SK-N-SH (cell line): ENCODE measurements around the gene CDR2. TPM values are rescaled to one million over a fixed set of nuclear protein-coding genes. Genes with fewer than 3 reads are reported as not detected.
A peak's percentile ranks its signal among the peaks of the same experiment; 100 is the strongest.

Experiments used
- CTCF ChIA-PET: fragments of 300-600, 350-600 bp; formaldehyde crosslinking; extraction: SDS; loops from one replicate; lab custom pipeline; 2021; lab: Yijun Ruan, JAX
- POLR2A ChIA-PET: fragments of 350-600 bp; sonication (Branson Sonifier 250); formaldehyde crosslinking; extraction: SDS; loops from one replicate; lab custom pipeline; 2020; ENCODE audit warnings: antibody characterized with exemption, inconsistent platforms; lab: Yijun Ruan, JAX
- DNase-seq: peaks from one replicate; pipeline ENCODE4 v3.0.0; 2012
- H2AFZ ChIP-seq: fragments of 200-600 bp; sonication (generic); 2 replicates; pipeline ENCODE4 v1.8.1; 2016; ENCODE audit warnings: antibody characterized with exemption, mild to moderate bottlenecking, low read depth
- H3F3A ChIP-seq: fragments of 200-600 bp; sonication (generic); replicated peaks from 2 replicates; pipeline ENCODE3; 2016; ENCODE audit warnings: antibody characterized with exemption, mild to moderate bottlenecking; ENCODE audit not compliant: insufficient read depth
- H3K27ac ChIP-seq, 2 experiments: fragments of 200-500 bp in 1 of 2; fragments of 200-600 bp in 1 of 2; sonication (Bioruptor generic) in 1 of 2; sonication (generic), shearing (Covaris generic) in 1 of 2; 2 replicates each; pipeline versions ENCODE4 v1.5.1 to v1.6.1; 2014 to 2016; ENCODE audit warnings: low read depth in 2 of 2, inconsistent platforms in 1 of 2, low read length in 1 of 2, mild to moderate bottlenecking in 1 of 2, mixed read lengths in 1 of 2
- H3K27me3 ChIP-seq: fragments of 200-600 bp; sonication (generic), shearing (Covaris generic); 2 replicates; pipeline ENCODE4 v1.6.1; 2016; ENCODE audit warnings: mixed run types; ENCODE audit not compliant: insufficient read depth
- H3K36me3 ChIP-seq, 2 experiments: fragments of 200-500 bp in 1 of 2; fragments of 200-600 bp in 1 of 2; sonication (Bioruptor generic) in 1 of 2; sonication (generic) in 1 of 2; replicated peaks in 1 of 2; 2 replicates each; pipeline versions ENCODE3 to v1.5.1; 2014 to 2016; ENCODE audit warnings: low read length in 1 of 2, mild to moderate bottlenecking in 1 of 2; ENCODE audit not compliant: insufficient read depth in 2 of 2, control insufficient read depth in 1 of 2
- H3K4me1 ChIP-seq, 2 experiments: fragments of 200-500 bp in 1 of 2; fragments of 200-600 bp in 1 of 2; sonication (Bioruptor generic) in 1 of 2; sonication (generic), shearing (Covaris generic) in 1 of 2; 2 replicates each; pipeline versions ENCODE4 v1.5.1 to v1.6.1; 2014 to 2016; ENCODE audit warnings: low read depth in 1 of 2, low read length in 1 of 2, mixed run types in 1 of 2; ENCODE audit not compliant: insufficient read depth in 2 of 2, control insufficient read depth in 1 of 2
- H3K4me2 ChIP-seq: fragments of 200-600 bp; sonication (generic), shearing (Covaris generic); 2 replicates; pipeline ENCODE4 v1.6.1; 2017; ENCODE audit warnings: mixed run types
- H3K4me3 ChIP-seq, 2 experiments: fragments of 200-500 bp in 1 of 2; fragments of 200-600 bp in 1 of 2; sonication (Bioruptor generic) in 1 of 2; sonication (generic), shearing (Covaris generic) in 1 of 2; 2 replicates each; pipeline versions ENCODE4 v1.5.1 to v1.8.1; 2014 to 2016; ENCODE audit warnings: low read depth in 2 of 2, inconsistent platforms in 1 of 2, low read length in 1 of 2, mild to moderate bottlenecking in 1 of 2, mixed read lengths in 1 of 2, moderate library complexity in 1 of 2
- H3K79me2 ChIP-seq: fragments of 200-600 bp; sonication (generic); 2 replicates; pipeline ENCODE4 v1.8.1; 2017; ENCODE audit warnings: mild to moderate bottlenecking; ENCODE audit not compliant: insufficient read depth
- H3K9ac ChIP-seq: fragments of 200-600 bp; sonication (generic); 2 replicates; pipeline ENCODE4 v1.6.1; 2017; ENCODE audit warnings: mixed run types
- H3K9me2 ChIP-seq: fragments of 200-600 bp; sonication (generic); 2 replicates; pipeline ENCODE4 v1.6.1; 2017; ENCODE audit warnings: mixed run types
- H3K9me3 ChIP-seq: fragments of 200-600 bp; sonication (generic); 2 replicates; pipeline ENCODE4 v1.6.1; 2017; ENCODE audit warnings: mixed run types, mild to moderate bottlenecking, moderate library complexity
- H4K20me1 ChIP-seq: fragments of 200-600 bp; sonication (generic); 2 replicates; pipeline ENCODE4 v1.6.1; 2017; ENCODE audit warnings: mild to moderate bottlenecking, mixed run types; ENCODE audit not compliant: insufficient read depth
- CHD2 ChIP-seq: fragments of 150-350 bp; IDR thresholded peaks from 2 replicates; pipeline ENCODE4 v1.6.1; 2018; ENCODE audit warnings: low read length; ENCODE audit not compliant: partially characterized antibody
- ELF1 ChIP-seq: IDR thresholded peaks from 2 replicates; pipeline ENCODE4 v1.4.0; 2012
- GABPA ChIP-seq: IDR thresholded peaks from 2 replicates; pipeline ENCODE4 v1.4.0; 2012; ENCODE audit warnings: low read depth, mild to moderate bottlenecking
- NRF1 ChIP-seq: IDR thresholded peaks from 2 replicates; pipeline ENCODE4 v1.6.1; 2012; ENCODE audit warnings: low read depth, mild to moderate bottlenecking, low read length
- RAD21 ChIP-seq: IDR thresholded peaks from 2 replicates; pipeline ENCODE4 v1.6.1; 2012; ENCODE audit warnings: mild to moderate bottlenecking, low read length
- RFX5 ChIP-seq: IDR thresholded peaks from 2 replicates; pipeline ENCODE4 v1.6.1; 2012; ENCODE audit warnings: mild to moderate bottlenecking, improper control_type of control experiment, low read length
- RXRA ChIP-seq: IDR thresholded peaks from 2 replicates; pipeline ENCODE4 v1.4.0; 2012; ENCODE audit warnings: low read depth, mild to moderate bottlenecking, borderline replicate concordance
- TCF12 ChIP-seq: IDR thresholded peaks from 2 replicates; pipeline ENCODE4 v1.4.0; 2012
- TEAD4 ChIP-seq: IDR thresholded peaks from 2 replicates; pipeline ENCODE4 v1.4.0; 2012; ENCODE audit warnings: mild to moderate bottlenecking, borderline replicate concordance; ENCODE audit not compliant: insufficient read depth
- USF2 ChIP-seq: fragments of 150-350 bp; IDR thresholded peaks from 2 replicates; pipeline ENCODE4 v1.6.1; 2017; ENCODE audit warnings: antibody characterized with exemption, low read length, low read depth, borderline replicate concordance
- WGBS: methylation state at CpG from one replicate; pipeline ENCODE4 v1.1.6; 2017; ENCODE audit warnings: low lambda C conversion rate; 5-methylcytosine and 5-hydroxymethylcytosine counted together
- polyA plus RNA-seq, 3 experiments: library from polyadenylated mRNA; depleted of rRNA; stranded (reverse); fragments of >200 nt; gene quantifications; 2 replicates each; pipeline ENCODE4 v1.2.3, GENCODE V29; 2012
- TF ChIP-seq, protein P1 (sequence below): fragments of 150-350 bp; IDR thresholded peaks from 2 replicates; pipeline ENCODE4 v1.6.1; 2016; ENCODE audit warnings: mild to moderate bottlenecking, low read depth, low read length
- TF ChIP-seq, protein P2 (sequence below): IDR thresholded peaks from 2 replicates; pipeline ENCODE4; 2012
- TF ChIP-seq, protein P3 (sequence below): fragments of 200-600 bp; sonication (generic); IDR thresholded peaks from 2 replicates; pipeline ENCODE4 v1.6.1; 2017; ENCODE audit warnings: antibody characterized with exemption, mild to moderate bottlenecking, moderate library complexity
- TF ChIP-seq, protein P4 (sequence below): IDR thresholded peaks from 2 replicates; pipeline ENCODE4 v1.4.0; 2012; ENCODE audit warnings: low read depth, borderline replicate concordance

The CDR2 gene
- polyA plus RNA-seq, 1 of the 3 experiments (the other 2 are of a cell fraction) = 30.3 TPM

DNA sequence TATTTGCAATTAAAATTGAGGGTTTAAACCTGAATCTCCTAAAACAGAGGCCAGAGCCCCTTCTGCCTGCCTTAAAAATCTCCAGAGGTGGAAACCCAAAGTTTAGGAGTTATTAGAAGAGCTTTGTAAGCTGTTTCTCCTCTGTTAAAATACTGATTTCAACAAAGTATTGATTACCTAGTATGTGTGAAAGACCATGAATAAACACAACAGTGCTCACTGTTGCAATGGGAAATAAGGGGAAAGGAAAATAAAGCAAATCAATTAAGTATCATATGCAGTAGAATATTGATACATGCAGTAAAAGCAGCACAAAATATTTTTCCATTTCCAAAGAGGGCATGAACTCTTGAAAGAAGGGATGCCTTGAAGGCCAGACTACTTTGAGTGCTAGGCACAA, 14.7 kb downstream of the CDR2 start:
- Histone ChIP-seq H3K27me3 (no peaks in the 10 kb centered on the region), H3K9me3 (no peaks in the 10 kb centered on the region), H3K79me2 (peaks cover 95% of the 10 kb centered on the region), H3K4me1 (no peaks in the 10 kb centered on the region), H4K20me1 (no peaks in the 10 kb centered on the region), H3K36me3 (peaks cover 16 to 48% of the 10 kb centered on the region in 2 experiments), H3K9ac (no peak overlapping the region), H3K9me2 (no peaks in the 10 kb centered on the region), H3F3A (peaks cover 29% of the 10 kb centered on the region), H3K27ac (peak overlapping the region in 1 of 2 experiments; percentile 19; a peak in 1 of 4 replicates)
- no peak for DNase-seq
- POLR2A ChIA-PET = no interaction called here
- TF ChIP-seq TCF12 = no peak
- TF ChIP-seq RXRA = no peak
- TF ChIP-seq, protein P1, sequence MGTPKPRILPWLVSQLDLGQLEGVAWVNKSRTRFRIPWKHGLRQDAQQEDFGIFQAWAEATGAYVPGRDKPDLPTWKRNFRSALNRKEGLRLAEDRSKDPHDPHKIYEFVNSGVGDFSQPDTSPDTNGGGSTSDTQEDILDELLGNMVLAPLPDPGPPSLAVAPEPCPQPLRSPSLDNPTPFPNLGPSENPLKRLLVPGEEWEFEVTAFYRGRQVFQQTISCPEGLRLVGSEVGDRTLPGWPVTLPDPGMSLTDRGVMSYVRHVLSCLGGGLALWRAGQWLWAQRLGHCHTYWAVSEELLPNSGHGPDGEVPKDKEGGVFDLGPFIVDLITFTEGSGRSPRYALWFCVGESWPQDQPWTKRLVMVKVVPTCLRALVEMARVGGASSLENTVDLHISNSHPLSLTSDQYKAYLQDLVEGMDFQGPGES = no peak
- no peak for TF ChIP-seq RFX5
- TF ChIP-seq NRF1 = no peak
- TF ChIP-seq, protein P2, sequence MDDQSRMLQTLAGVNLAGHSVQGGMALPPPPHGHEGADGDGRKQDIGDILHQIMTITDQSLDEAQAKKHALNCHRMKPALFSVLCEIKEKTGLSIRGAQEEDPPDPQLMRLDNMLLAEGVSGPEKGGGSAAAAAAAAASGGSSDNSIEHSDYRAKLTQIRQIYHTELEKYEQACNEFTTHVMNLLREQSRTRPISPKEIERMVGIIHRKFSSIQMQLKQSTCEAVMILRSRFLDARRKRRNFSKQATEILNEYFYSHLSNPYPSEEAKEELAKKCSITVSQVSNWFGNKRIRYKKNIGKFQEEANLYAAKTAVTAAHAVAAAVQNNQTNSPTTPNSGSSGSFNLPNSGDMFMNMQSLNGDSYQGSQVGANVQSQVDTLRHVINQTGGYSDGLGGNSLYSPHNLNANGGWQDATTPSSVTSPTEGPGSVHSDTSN = no peak
- no peak for TF ChIP-seq RAD21
- TF ChIP-seq TEAD4 = no peak
- TF ChIP-seq, protein P3, sequence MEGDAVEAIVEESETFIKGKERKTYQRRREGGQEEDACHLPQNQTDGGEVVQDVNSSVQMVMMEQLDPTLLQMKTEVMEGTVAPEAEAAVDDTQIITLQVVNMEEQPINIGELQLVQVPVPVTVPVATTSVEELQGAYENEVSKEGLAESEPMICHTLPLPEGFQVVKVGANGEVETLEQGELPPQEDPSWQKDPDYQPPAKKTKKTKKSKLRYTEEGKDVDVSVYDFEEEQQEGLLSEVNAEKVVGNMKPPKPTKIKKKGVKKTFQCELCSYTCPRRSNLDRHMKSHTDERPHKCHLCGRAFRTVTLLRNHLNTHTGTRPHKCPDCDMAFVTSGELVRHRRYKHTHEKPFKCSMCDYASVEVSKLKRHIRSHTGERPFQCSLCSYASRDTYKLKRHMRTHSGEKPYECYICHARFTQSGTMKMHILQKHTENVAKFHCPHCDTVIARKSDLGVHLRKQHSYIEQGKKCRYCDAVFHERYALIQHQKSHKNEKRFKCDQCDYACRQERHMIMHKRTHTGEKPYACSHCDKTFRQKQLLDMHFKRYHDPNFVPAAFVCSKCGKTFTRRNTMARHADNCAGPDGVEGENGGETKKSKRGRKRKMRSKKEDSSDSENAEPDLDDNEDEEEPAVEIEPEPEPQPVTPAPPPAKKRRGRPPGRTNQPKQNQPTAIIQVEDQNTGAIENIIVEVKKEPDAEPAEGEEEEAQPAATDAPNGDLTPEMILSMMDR = no peak
- TF ChIP-seq, protein P4, sequence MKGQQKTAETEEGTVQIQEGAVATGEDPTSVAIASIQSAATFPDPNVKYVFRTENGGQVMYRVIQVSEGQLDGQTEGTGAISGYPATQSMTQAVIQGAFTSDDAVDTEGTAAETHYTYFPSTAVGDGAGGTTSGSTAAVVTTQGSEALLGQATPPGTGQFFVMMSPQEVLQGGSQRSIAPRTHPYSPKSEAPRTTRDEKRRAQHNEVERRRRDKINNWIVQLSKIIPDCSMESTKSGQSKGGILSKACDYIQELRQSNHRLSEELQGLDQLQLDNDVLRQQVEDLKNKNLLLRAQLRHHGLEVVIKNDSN = no peak
- no peak for TF ChIP-seq USF2
- no peak for TF ChIP-seq CHD2
- TF ChIP-seq, all 33 proteins: peak for 0
- CTCF ChIA-PET = no interaction called here
- Histone ChIP-seq H3K4me3 (no peak overlapping the region), H2AFZ (no peak overlapping the region), H3K4me2 (no peak overlapping the region)

- POLR2A ChIA-PET = no interaction called here
- no peaks in the 10 kb centered on the region for H4K20me1 ChIP-seq
- no peak for DNase-seq
Measured at GRCh38 chr16:22358000-22358399, 16.4 kb downstream of the CDR2 start.

More at GRCh38 chr16:22358000-22358399, 16.4 kb downstream of the CDR2 start:
- H3K9me2 ChIP-seq = no peaks in the 10 kb centered on the region
- no peak overlapping the region for H2AFZ ChIP-seq
- peaks cover 83% of the 10 kb centered on the region for H3K79me2 ChIP-seq
- H3K9me3 ChIP-seq = no peaks in the 10 kb centered on the region
- no peak overlapping the region for H3K9ac ChIP-seq
- peaks cover 5 to 32% of the 10 kb centered on the region in 2 experiments for H3K36me3 ChIP-seq
- CTCF ChIA-PET = no interaction called here
- WGBS = 71% methylated on average over 1 of the region's 1 CpG
- no peak overlapping the region for H3K4me3 ChIP-seq
- peaks cover 46% of the 10 kb centered on the region for H3F3A ChIP-seq
- H3K4me1 ChIP-seq = peaks cover 3 to 13% of the 10 kb centered on the region in 2 experiments; a peak in 3 of 4 replicates
- no peaks in the 10 kb centered on the region for H3K27me3 ChIP-seq
- TF ChIP-seq GABPA (no peak), ELF1 (no peak)
- TF ChIP-seq, protein P2 = no peak
- TF ChIP-seq, all 33 proteins: peak for 0
- Histone ChIP-seq H3K4me2 (0 out of 2 replicates have a peak overlapping the region, but pooled peaks have one; percentile 3), H3K27ac (peak overlapping the region in 1 of 2 experiments; percentile 81; a peak in 2 of 4 replicates)
